ENCODE results near the gene ARIH1. TPM values are rescaled to one million over a fixed set of nuclear protein-coding genes. Genes with fewer than 3 reads are reported as not detected.

Gene ARIH1
- total and polyA plus RNA-seq, 2 donors (not counting 1 experiment from before 2014, with no cell fraction given): 27.9 to 199 TPM

DNA sequence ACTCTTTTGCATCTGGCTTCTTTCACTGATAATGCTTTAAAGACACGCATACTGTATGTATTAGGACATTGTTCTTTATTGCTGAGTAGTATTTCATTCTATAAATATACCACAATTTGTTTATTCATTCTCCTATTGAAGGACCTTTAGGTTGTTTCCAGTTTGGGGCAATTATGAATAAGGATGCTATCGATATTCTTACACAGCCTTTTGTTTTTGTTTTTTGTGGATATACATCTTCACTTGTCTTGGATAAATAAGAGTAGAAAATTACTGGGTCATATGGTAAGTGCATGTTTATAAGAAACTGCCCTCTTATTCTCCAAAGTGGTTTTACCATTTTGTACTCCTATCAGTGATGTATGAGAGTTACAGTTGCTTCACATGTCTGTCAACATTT lies 118.5 kb downstream of the ARIH1 start:
- Mint-ChIP-seq H3K4me1 (no peaks in the 10 kb centered on the region), H3K9me3 (ENCODE audit: insufficient read depth) (no peaks in the 10 kb centered on the region), H3K27ac (no peak overlapping the region), H3K27me3 (no peaks in the 10 kb centered on the region), H3K4me3 (no peak overlapping the region)
- DNase-seq: no peak
- H3K79me2 ChIP-seq (ENCODE audit: control insufficient read depth, insufficient read depth, low read length): no peaks in the 10 kb centered on the region
- no peaks in the 10 kb centered on the region for H4K20me1 ChIP-seq (ENCODE audit: control insufficient read depth, insufficient read depth, low read length, poor library complexity, severe bottlenecking)
- CTCF ChIA-PET: no interaction called here
- H3K9me3 ChIP-seq (ENCODE audit: control extremely low read depth in 1 of 3, control insufficient read depth in 2 of 3, insufficient read depth in 1 of 3, low read length in 2 of 3): no peaks in the 10 kb centered on the region
- TF ChIP-seq, protein P1, sequence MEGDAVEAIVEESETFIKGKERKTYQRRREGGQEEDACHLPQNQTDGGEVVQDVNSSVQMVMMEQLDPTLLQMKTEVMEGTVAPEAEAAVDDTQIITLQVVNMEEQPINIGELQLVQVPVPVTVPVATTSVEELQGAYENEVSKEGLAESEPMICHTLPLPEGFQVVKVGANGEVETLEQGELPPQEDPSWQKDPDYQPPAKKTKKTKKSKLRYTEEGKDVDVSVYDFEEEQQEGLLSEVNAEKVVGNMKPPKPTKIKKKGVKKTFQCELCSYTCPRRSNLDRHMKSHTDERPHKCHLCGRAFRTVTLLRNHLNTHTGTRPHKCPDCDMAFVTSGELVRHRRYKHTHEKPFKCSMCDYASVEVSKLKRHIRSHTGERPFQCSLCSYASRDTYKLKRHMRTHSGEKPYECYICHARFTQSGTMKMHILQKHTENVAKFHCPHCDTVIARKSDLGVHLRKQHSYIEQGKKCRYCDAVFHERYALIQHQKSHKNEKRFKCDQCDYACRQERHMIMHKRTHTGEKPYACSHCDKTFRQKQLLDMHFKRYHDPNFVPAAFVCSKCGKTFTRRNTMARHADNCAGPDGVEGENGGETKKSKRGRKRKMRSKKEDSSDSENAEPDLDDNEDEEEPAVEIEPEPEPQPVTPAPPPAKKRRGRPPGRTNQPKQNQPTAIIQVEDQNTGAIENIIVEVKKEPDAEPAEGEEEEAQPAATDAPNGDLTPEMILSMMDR (IDR thresholded peaks at IDR 0.05): no peak
- TF ChIP-seq EZH2 (IDR thresholded peaks at IDR 0.05; ENCODE audit: borderline replicate concordance, insufficient read depth, low read depth, low read length, poor library complexity, severe bottlenecking): no peak
- no CpG with 5 or more reads among the region's 2 CpGs for WGBS (ENCODE audit: insufficient coverage)
- no peak overlapping the region for H2AFZ ChIP-seq (ENCODE audit: insufficient read depth, low read depth, low read length, poor library complexity, severe bottlenecking)
- H3K36me3 ChIP-seq (replicated peaks in 1 of 2; ENCODE audit: control extremely low read depth in 1 of 2, control insufficient read depth in 1 of 2, extremely low read depth in 1 of 2, insufficient read depth in 2 of 2, low read length in 1 of 2): no peaks in the 10 kb centered on the region
- intact Hi-C loops (cut with micrococcal nuclease): no loop called here
- ATAC-seq (ENCODE audit: low read depth): no peak
- no peak overlapping the region for H3K27ac ChIP-seq (ENCODE audit: low read length in 2 of 2)
- no peaks in the 10 kb centered on the region for H3K27me3 ChIP-seq (replicated peaks in 1 of 4; ENCODE audit: control extremely low read depth in 1 of 4, control insufficient read depth in 3 of 4, insufficient read depth in 4 of 4, low read length in 3 of 4)
- no peak overlapping the region for H3K9ac ChIP-seq (ENCODE audit: low read length)
- POLR2A ChIA-PET: no interaction called here
- H3K4me1 ChIP-seq (ENCODE audit: control insufficient read depth in 2 of 2, insufficient read depth in 2 of 2, low read length in 2 of 2): no peaks in the 10 kb centered on the region
- no peak overlapping the region for H3K4me3 ChIP-seq (ENCODE audit: control extremely low read depth in 1 of 5, extremely low read depth in 1 of 5, insufficient read depth in 1 of 5, low read depth in 2 of 5, low read length in 4 of 5)
- H3K4me2 ChIP-seq (replicated peaks; ENCODE audit: low read depth, low read length, poor library complexity, severe bottlenecking): no peak overlapping the region

DNA sequence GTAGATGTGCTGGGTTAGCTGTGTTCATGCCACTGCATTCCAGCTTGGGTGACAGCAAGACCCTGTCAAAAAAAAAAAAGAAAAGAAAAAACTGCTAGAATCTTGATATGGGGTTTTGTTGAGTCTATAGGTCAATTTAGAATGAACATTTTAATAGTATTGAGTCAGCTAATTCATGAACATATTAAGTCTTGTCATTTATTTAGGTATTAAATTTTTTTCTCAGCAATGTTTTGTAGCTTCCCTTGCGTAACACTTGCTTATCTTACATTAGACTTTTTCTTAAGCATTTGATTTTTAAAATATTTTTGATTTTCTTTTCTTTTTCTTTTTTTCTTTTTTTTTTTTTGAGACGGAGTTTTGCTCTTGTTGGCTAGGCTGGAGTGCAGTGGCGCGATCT lies 119.7 kb downstream of the ARIH1 start:
- Histone ChIP-seq H3K79me2 (ENCODE audit: control insufficient read depth, insufficient read depth, low read length) (no peaks in the 10 kb centered on the region), H3K9ac (ENCODE audit: low read length) (no peak overlapping the region), H3K9me3 (ENCODE audit: control extremely low read depth in 1 of 3, control insufficient read depth in 2 of 3, insufficient read depth in 1 of 3, low read length in 2 of 3) (no peaks in the 10 kb centered on the region), H3K36me3 (replicated peaks in 1 of 2; ENCODE audit: control extremely low read depth in 1 of 2, control insufficient read depth in 1 of 2, extremely low read depth in 1 of 2, insufficient read depth in 2 of 2, low read length in 1 of 2) (no peaks in the 10 kb centered on the region), H3K27ac (ENCODE audit: low read length in 2 of 2) (no peak overlapping the region), H3K4me3 (ENCODE audit: control extremely low read depth in 1 of 5, extremely low read depth in 1 of 5, insufficient read depth in 1 of 5, low read depth in 2 of 5, low read length in 4 of 5) (no peak overlapping the region), H3K27me3 (replicated peaks in 1 of 4; ENCODE audit: control extremely low read depth in 1 of 4, control insufficient read depth in 3 of 4, insufficient read depth in 4 of 4, low read length in 3 of 4) (no peaks in the 10 kb centered on the region), H3K4me1 (ENCODE audit: control insufficient read depth in 2 of 2, insufficient read depth in 2 of 2, low read length in 2 of 2) (no peaks in the 10 kb centered on the region), H3K4me2 (replicated peaks; ENCODE audit: low read depth, low read length, poor library complexity, severe bottlenecking) (no peak overlapping the region), H2AFZ (ENCODE audit: insufficient read depth, low read depth, low read length, poor library complexity, severe bottlenecking) (no peak overlapping the region), H4K20me1 (ENCODE audit: control insufficient read depth, insufficient read depth, low read length, poor library complexity, severe bottlenecking) (no peaks in the 10 kb centered on the region)
- ChIA-PET CTCF (interaction anchor here (0.8 to 1.4 kb wide), 2 partner anchors 77 to 670 kb away, joined by 3 to 4 read pairs; no protein-coding TSS in a partner anchor), POLR2A (no interaction called here)
- ATAC-seq (ENCODE audit: low read depth) (no peak), DNase-seq (no peak)
- Mint-ChIP-seq H3K4me1 (no peaks in the 10 kb centered on the region), H3K27me3 (no peaks in the 10 kb centered on the region), H3K27ac (no peak overlapping the region), H3K4me3 (no peak overlapping the region), H3K9me3 (ENCODE audit: insufficient read depth) (no peaks in the 10 kb centered on the region)
- no CpG with 5 or more reads among the region's 4 CpGs for WGBS (ENCODE audit: insufficient coverage)
- intact Hi-C loops (cut with micrococcal nuclease): no loop called here
- TF ChIP-seq, protein P1 (IDR thresholded peaks at IDR 0.05): no peak
- no peak for TF ChIP-seq EZH2 (IDR thresholded peaks at IDR 0.05; ENCODE audit: borderline replicate concordance, insufficient read depth, low read depth, low read length, poor library complexity, severe bottlenecking)

Data from B cell (primary cell).